Activated CD4-positive, alpha-beta T cell treated with anti-CD3 and anti-CD28 coated beads, Interleukin-2, amount 50 U/mL, for 4 hours (primary cell): ENCODE data around the gene NCOA1.
"Not testable (repeated sequence)": the region's sequence is repeated elsewhere in the genome, so short reads cannot be mapped to it uniquely, and the experiment has no call there.

Experiments used
- DNase-seq, 2 experiments: peaks; one replicate each; pipeline ENCODE4 v3.0.0-alpha.2; 2020

The NCOA1 gene

GRCh38 chr2:24477229-24477628 is 13.8 kb upstream of the NCOA1 start:
- DNase-seq = no peak

DNA sequence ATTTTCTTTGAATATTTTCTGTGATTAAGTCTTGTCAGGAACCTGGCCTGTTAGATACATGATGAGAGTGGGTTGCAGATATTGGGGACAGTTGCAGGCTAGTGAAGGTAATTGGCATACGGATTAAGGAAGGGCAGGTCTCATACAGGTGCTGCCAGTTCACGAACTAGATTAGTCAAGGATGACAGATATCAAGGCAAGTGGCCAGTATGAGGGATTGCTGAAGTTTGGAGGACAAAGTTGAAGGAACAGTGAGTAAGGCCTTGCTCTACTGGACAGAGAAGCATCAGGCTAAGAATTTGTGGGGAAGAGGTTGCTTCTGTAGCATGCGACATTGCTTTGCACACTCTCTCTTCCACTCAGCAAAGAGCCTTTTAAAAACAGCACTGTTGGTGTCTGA is 12.8 kb upstream of the NCOA1 start:
- DNase-seq = no peak

DNA sequence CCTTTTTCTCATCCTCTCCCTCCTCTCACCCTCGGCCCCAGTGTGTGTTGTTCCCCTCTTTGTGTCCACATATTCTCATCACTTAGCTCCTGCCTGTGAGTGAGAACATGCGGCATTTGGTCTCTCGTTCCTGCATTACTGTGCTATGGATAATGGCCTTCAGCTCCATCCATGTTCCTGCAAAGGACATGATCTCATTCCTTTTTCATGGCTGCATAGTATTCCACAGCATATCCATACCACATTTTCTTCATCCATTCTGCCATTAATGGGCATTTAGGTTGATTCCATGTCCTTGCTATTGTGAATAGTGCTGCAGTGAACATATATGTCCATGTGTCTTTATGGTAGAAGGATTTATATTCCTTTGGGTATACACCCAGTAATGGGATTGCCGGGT is 10.8 kb upstream of the NCOA1 start:
- no peak for DNase-seq

DNA sequence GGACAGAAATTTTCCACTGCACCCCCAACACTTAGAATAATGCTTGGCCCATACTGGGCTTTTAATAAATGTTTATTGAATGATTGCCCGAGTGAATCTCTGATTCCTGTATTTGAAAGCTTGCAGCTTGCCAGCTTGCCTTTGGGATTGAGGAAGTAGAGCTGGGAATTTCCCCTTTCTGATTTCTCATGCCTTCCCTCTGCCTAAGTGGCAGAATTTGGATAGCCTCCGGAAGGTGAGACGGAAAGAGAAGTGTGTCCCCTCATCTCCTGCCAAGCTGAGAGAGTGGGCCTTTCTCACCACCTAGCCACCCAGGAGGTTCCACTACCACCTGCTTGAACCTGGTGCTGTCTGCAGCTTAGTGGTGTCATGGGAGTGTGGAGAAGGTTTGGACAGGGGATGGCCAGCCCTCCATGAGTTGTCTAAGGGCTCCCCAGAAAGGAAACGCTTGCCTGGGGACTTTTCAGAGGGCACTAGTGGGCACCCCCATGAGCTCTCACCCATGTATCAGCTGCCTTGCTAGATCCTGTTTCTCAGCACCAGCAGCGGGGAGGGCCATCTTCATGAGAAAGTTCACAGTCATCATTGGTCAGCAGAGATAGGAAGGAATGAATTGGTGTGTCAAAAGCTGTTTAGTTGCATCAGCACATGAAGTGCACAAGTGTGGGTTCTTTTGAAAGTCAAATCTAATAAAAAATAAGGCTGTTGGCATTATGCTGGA is 8.6 kb upstream of the NCOA1 start:
- DNase-seq = no peak

DNA sequence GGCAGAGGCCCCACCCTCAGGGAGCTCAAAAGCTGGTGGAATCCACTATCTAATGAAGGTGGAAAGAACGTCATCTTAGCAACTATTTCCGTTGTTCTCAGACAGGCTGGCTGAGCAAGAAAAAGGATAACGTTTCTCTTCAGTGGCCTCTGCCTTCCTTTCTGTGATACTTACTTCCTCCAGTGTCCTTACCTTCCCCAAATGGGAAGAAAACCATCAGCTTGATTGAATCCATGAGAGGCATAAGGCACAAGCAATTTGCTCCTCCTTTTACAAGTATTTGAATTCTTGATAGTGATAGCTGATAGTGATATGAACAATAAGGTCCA is 8.1 kb upstream of the NCOA1 start:
- no peak for DNase-seq

- not testable (repeated sequence) for DNase-seq
These were observed 6.4 kb upstream of the NCOA1 start for GRCh38 chr2:24484677-24485076.

DNA sequence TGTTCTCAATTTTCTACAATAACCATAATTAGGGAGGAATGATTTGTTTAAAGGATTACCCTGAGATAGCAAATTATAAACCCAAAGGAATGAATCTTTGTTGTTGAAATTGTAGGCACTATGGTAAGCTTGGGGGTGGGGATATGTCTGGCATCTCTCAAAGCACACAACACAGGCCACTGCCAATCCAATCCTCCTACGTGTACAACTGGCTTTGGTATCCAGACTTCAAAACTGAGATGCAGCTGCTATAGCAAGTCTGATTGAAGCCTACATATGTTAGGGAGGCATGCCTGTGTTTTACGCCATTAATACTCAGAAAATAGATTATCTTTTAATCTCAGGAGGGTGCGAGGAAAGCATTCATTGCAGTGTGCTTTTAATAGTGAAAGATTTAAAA is 5.9 kb upstream of the NCOA1 start:
- DNase-seq = no peak

GRCh38 chr2:24486636-24487205 is 4.3 kb upstream of the NCOA1 start:
- DNase-seq = no peak

GRCh38 chr2:24489465-24490180 is 1.4 kb upstream of the NCOA1 start:
- DNase-seq = no peak

DNA sequence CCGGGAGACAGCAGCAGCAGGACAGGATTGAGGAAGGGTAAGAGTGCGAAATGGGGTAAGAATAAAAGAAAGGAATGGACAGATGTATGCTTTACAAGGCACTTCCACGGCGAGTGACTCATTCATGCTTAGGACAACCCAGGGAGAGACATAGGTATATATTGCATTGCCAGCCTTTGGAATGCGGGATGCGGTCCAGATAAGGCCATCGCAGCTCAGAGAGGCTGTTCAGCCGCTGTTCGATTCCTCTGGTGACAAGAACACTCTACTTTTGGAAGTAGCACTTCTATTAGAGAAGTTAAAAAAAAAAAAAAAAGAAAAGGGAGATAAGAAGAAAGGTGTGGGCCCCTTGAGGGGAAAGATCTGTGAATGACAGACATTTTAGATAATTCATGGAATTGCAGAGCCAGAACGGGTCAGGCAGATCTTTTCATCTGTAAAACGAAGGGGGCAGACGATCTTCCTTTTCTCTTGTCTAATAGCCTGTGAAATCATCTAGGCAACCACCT is 819 bp upstream of the NCOA1 start:
- DNase-seq = no peak

GRCh38 chr2:24491542-24492420 is 727 bp downstream of the NCOA1 start:
- DNase-seq = peak; percentile 42 to 46

GRCh38 chr2:24492421-24493279 is 1.6 kb downstream of the NCOA1 start:
- DNase-seq = no peak

DNA sequence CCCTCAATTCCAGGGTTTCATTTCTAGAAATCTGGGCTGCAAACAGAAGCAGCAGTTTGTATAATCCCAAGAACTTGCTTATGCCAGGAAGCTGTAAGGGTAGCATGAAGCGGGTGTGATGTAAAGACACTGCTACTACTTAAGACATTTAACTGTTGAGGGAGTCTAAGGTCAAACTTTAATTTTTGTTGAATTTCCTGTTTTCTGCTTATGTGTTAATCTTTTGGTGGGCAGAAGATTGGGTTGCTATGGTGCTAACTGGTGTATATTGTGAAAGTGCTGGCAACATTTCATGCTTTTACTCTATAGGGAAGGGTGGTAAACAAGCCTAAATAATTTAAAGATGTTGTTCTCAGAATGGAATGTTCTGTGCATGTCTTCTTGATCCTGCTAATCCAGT is 2.7 kb downstream of the NCOA1 start:
- no peak for DNase-seq

GRCh38 chr2:24494410-24494809 is 3.4 kb downstream of the NCOA1 start:
- DNase-seq = no peak

GRCh38 chr2:24495451-24495850 is 4.4 kb downstream of the NCOA1 start:
- DNase-seq = no peak

GRCh38 chr2:24496959-24497358 is 5.9 kb downstream of the NCOA1 start:
- DNase-seq = no peak

GRCh38 chr2:24497685-24498084 is 6.6 kb downstream of the NCOA1 start:
- no peak for DNase-seq

GRCh38 chr2:24498121-24498520 is 7.1 kb downstream of the NCOA1 start:
- no peak for DNase-seq

DNA sequence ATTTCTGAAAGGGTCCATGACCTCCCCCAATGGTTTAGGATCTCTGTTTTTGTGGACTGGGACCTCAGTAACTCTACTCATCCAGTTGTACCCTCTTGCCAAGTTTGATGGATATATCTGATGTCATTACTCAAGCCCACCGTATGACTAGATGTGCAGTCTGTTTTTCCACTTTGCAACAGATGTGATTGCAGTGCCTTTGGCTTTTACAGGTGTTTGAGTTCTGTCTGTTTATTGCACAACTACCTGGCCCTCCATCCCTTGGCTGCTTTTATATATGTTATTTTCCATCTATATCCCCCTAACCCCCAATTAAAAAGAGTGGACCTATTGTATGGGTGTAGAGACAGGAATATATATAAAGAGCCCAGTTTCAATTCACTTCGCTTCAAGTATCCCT is 10.8 kb downstream of the NCOA1 start:
- DNase-seq = no peak

- no peak for DNase-seq
These were observed 14.7 kb downstream of the NCOA1 start for GRCh38 chr2:24505534-24506275.

DNA sequence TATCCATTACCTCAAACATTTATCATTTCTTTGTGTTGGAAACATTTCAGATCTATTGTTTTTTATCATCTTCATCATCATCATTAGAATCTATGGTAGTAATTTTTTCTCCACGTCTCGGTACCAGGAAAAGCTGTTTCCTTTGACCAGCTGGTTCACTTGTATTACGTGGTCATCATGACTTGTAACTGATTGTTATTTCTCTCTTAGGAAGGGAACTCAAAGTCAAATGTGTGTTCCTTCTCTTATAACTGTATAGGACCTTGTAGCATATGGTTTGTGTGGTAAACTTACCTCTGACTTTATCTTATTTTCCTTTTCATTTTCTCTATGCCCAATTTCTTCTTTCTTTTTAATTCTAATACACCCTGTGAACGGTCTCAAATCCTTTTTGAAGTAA is 16.5 kb downstream of the NCOA1 start:
- no peak for DNase-seq

DNA sequence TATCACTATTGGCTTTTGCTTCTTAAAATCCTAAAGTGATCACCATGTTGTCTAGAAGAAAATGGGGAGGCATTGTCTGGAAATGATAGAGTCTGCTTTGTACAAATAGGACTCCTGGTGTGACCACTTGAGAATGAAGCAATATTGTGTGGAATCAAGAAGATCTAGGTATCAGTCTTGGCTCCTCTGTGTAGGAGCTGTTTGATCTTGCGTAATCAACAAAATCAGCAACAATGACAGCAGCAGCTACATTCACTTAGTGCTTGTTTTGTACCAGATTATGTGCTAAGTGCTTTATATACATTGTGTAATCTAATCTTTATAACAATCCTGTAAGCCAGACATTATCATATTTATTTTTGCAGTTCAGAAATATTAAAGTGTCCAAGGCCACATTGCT is 17.8 kb downstream of the NCOA1 start:
- DNase-seq = no peak
